Hepatocyte (in vitro differentiated cells): ENCODE results near the gene C16orf54.

ENCODE experiments used
- CTCF ChIP-seq: fragments of 200-600 bp; sonication (generic); IDR thresholded peaks from 2 replicates; pipeline ENCODE4 v1.5.1; 2016; ENCODE audit warnings: antibody characterized with exemption, mild to moderate bottlenecking; ENCODE audit not compliant: poor library complexity
- EZH2 ChIP-seq: fragments of 200-600 bp; sonication (generic); IDR thresholded peaks from 2 replicates; pipeline ENCODE4 v1.6.1; 2016; ENCODE audit warnings: antibody characterized with exemption, mild to moderate bottlenecking, borderline replicate concordance

DNA sequence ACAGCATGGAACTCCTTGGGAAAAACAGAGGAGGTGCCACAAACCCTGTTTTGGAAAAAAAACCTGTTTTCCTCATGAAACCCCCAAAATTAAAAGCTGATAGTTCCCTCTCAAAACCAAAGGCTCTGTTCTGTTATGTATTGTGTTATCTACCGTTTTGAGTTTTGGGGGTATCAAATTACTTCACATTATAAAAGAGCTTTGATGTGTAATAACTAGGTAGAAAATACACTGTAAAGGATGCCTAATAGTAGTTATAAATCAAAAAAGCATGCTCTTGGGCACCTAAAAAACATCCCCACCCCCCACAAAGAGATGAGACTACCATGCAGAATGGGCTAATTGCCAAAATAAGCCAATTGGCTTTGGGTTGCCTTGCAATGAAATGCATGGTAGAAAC, 30.8 kb downstream of the C16orf54 start:
- no peak for TF ChIP-seq EZH2
- no peak for TF ChIP-seq CTCF
